Activated CD4-positive, alpha-beta T cell treated with anti-CD3 and anti-CD28 coated beads for 1 hour (primary cell): ENCODE data around the gene SEMA7A.
"Not testable (repeated sequence)": the region's sequence is repeated elsewhere in the genome, so short reads cannot be mapped to it uniquely, and the experiment has no call there.

Experiments
- DNase-seq: peaks from one replicate; pipeline ENCODE4 v3.0.0-alpha.2; 2020

Gene SEMA7A

GRCh38 chr15:74399511-74400312 lies 34.0 kb downstream of the SEMA7A start:
- DNase-seq = no peak

- no peak for DNase-seq
Observed at GRCh38 chr15:74399100-74399499, 34.7 kb downstream of the SEMA7A start.

- DNase-seq = no peak
Observed at GRCh38 chr15:74398183-74398582, 35.6 kb downstream of the SEMA7A start.

DNA sequence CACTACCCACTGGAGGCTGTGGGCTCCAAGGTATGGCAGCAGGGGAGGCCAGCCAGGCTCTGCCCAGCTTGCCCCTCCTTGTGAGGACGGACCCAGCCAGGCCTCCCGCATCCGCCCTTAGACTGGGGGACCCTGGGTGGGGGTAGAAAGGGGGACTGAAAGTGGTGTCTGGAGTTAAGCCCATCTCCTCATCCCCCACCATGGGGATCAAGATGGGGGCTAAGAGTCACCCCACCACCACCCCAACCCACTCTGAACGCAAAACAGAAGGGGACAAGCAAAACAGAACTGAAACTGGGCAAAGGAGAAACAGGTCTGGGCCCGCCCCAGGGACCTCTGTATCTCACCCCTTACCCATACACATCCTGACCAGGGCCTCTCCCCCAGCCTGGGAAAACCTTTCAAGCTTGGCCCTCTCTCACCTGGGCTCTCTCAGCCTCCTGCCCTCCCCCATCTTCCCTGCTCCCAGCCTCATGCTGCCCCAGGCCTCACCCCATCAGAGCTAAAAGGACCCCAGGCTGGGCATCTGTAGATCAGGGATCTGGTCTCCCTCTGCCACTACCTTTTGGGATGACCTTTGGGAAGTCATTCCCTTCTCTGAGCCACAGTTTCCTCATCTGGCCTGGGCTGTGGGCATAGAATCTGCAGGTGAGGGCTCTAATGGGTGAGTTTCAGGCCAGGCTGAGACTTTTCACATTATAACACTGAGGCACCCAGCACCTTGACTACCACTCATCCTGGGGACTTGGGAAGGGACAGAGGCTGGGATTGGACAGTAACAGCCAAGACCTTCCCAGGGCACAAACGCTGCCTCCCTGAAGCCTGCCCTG lies 36.3 kb downstream of the SEMA7A start:
- DNase-seq = no peak

DNA sequence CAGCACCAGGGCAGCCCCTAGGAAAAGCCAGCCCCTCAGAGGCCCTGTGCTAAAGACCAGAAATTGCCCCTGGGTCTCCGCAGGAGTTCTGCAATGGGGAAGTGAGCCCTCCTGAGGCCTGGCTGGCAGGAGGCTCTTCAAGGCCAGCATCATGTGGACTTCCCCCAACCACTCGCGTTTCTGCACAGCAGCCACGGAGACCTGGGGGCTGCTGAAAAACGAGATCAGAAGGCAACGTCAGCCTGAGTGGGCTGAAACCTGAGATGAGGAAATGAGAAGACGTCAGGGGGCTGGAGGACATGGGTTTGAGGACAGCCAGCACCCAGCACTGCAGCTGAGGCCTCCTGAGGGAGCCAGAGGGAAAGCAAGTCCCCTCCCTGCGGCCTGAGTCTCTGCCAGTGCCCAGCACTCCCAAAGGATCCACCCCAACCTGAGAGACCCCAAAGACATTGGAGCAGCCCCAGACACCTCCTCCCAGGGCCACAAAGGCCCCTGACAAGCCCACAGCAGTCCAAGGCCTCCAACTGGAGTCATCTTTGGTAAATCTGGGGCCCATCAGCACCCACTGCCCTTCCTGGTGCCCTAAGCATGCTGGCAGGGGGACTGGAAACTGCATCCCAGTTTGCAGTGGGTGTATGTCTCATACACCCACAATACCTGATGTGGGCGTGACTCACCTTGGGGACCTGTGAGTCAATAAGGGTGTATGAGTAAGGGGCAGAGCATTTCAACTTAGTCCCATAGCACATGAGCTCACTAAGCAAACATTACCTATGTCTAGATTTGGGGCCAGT lies 37.1 kb downstream of the SEMA7A start:
- peak; percentile 14 for DNase-seq

- no peak for DNase-seq
Observed at GRCh38 chr15:74396146-74396438, 37.7 kb downstream of the SEMA7A start.

DNA sequence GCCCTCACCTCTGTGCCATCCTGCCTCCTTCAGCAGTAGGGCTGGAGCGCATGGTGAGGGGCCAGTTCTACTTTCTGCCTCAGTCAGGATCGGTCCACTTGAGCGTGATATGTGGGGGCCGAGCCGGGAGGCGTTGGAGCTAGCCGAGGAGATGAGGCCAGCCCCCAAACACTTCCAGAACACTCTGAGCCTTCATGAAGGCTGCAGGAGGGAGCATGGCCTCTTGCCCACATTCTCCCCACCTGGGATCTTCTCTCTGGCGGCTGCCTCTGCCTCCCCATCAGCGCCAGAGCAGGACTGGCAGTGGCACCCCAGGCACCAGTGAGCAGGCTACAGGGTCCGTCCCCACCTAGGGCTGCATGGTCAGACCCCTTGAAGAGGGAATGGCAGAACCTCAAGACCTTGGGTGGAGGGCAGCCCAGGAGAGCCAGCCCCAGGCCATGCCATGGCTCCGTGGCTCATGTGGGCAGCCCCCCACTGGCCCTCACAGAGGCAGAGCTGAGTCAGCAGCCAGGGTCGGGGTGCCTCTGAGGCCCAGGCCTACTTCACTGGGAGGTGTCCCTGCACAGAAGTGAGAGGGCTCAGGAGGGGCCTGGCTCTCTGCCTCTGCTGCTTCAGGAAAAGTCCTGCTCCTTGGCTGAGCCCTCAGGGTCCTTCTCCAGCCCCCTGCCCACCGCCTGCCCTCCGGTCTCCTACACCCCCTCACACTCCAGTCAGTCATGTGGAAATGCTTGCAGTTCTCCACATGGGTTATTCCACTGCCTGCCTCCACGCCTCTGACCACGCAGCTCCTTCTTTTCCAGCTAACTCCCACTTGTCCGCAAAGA lies 38.2 kb downstream of the SEMA7A start:
- no peak for DNase-seq

DNA sequence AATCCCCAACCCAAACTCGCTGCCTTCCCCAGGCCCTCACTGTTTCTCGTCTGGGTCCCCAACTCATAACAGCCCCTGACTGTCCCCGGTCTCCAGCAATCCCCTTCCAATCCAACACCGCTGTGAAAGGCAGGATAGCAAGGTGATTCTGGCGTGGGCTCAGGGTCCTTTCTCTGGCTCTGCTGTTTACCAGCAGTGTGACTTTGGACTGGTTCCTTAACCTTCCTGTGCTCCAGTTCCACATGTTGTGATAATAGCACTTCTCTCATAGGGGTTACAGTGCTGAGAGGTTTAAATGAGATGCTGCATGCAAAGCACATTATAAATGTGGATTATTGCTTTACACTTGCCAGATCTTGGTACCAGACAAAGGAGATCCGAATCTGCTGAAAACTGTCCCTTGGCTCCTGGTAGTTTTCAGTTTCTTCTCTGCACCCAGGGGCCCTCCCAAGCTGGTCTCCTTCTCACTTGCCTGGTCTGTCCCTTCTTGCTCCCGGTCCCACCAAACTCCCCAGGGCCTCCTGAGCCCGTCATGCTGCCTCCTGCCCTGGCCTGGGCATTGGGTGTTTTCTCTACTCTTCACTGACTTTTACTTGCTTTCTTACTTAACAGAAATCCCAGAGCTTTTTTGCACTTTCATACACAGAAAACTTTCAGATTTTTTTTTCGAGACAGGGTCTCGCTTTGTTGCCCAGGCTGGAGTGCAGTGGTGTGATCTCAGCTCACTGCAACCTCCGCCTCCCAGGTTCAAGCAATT lies 39.5 kb downstream of the SEMA7A start:
- no peak for DNase-seq

DNA sequence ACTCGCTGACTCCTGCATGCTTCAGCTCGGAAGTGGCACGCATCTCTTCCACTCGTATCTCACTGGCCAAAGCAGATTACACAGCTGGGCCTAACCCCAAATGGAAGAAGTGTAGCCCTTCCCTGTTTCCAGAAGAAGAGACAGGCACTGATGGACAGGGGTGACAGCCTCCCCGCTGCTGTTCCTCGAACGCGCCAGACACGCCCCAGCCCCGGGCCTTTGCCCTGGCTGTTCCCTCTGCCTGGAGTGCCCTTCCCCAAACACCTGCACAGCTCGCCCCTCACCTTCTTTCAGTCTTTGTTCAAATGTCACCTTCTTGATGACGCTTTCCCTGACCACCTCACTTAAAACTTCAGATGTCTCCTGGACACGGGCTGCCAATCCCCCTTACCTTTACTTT lies 40.3 kb downstream of the SEMA7A start:
- no peak for DNase-seq

- DNase-seq = no peak
Observed at GRCh38 chr15:74392902-74393301, 40.9 kb downstream of the SEMA7A start.

- DNase-seq = no peak
Observed at GRCh38 chr15:74392451-74392830, 41.3 kb downstream of the SEMA7A start.

GRCh38 chr15:74391582-74392450 lies 41.9 kb downstream of the SEMA7A start:
- no peak for DNase-seq

DNA sequence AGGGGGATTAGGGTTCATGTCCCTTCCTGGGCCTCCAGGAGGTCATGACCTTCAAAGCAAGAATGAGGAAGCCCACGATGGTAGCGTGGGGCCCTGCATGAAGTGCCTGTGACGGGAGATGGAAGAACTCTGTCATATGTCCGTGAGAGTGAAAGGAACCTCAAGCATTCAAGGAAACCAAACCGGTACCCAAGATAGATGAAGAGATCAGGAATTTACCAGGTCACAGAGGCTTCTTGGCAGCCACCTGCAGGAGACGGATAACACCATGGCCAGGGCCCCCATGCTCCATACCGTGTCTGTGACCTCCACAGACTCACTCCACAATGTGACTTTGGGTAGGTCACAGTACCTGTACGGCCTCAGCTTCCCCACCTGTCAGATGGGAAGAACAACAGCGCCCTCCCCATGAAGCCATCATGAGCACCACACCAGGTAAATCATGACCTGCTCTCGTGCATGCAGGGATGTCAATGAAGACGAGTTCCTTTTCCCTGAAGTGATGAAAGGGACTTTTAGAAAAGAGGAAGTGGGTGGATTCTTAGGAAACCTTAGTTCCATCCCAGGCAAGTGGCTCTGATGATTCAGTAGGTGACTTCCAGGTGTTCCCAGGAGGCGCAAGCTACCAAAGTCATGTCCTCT lies 43.0 kb downstream of the SEMA7A start:
- no peak for DNase-seq

GRCh38 chr15:74390049-74390646 lies 43.6 kb downstream of the SEMA7A start:
- DNase-seq = not testable (repeated sequence)

GRCh38 chr15:74389241-74390048 lies 44.3 kb downstream of the SEMA7A start:
- no peak for DNase-seq

DNA sequence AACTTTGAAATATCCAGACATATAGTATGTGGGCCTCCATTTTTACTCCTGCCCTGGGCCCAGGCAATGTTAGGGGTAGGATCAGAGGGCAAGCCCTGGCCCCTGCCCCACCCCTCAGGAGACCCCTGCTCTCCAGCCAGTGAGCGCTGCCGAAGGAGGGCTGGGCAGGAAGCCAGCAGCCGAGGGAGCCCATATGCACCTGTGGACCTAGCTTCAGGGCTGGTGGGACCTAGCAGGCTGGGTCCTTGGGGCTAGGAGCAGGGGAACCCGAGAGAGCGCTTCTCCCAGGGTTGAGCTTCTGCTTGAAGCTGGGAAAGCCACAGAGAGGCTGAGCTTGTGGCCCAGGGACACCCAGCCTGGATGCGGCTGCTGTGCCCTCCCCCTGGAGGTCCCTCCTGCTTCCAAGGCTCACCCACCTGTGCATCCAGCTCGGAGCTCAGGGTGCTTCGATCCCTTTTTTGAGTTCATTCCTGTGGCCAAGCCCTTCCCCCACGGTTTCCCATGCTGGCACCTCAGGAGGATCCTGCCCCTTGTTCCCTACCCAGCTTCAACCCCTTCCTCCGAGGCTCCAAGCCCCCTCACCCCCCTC lies 45.3 kb downstream of the SEMA7A start:
- DNase-seq = no peak

DNA sequence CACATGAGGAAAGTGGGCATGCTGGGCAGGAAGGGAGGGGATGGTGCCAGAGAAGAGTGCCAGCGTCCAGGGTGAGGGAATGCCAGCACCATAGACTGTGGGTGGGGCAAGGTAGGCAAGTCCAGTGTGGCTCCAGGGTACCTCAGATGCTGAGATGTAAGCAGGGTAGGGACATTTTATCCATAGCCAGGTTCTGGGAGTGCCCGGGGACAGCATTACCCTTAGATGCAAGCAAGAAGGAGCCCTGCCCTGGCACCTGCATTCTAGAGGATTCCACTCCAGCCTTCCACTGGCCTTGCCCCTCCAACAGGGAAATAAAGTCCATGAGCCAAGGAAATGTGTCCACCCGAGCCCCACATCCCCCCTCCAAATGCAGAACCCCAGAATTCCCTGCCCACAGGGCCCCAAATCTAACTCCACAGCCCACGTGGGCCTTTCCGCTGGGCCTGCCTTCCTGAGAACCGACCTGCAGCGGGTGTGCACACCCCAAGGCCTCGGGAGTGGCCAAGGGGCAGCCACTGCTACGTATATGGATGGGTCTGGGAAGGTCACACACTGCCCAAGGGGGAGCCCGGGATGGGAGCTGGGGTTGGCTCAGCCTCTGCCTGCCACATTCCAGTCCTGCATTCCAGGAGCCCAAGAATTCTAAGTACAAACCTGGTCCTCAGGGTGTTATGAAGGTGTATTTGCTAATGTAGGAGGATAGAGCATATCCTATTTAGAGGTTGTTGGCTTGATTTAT lies 46.0 kb downstream of the SEMA7A start:
- no peak for DNase-seq

- DNase-seq = no peak
Observed at GRCh38 chr15:74387141-74387541, 46.6 kb downstream of the SEMA7A start.
